ENCODE measurements around the gene TRAF2.
"Not testable (repeated sequence)": the region's sequence is repeated elsewhere in the genome, so short reads cannot be mapped to it uniquely, and the experiment has no call there.

TRAF2 gene

DNA sequence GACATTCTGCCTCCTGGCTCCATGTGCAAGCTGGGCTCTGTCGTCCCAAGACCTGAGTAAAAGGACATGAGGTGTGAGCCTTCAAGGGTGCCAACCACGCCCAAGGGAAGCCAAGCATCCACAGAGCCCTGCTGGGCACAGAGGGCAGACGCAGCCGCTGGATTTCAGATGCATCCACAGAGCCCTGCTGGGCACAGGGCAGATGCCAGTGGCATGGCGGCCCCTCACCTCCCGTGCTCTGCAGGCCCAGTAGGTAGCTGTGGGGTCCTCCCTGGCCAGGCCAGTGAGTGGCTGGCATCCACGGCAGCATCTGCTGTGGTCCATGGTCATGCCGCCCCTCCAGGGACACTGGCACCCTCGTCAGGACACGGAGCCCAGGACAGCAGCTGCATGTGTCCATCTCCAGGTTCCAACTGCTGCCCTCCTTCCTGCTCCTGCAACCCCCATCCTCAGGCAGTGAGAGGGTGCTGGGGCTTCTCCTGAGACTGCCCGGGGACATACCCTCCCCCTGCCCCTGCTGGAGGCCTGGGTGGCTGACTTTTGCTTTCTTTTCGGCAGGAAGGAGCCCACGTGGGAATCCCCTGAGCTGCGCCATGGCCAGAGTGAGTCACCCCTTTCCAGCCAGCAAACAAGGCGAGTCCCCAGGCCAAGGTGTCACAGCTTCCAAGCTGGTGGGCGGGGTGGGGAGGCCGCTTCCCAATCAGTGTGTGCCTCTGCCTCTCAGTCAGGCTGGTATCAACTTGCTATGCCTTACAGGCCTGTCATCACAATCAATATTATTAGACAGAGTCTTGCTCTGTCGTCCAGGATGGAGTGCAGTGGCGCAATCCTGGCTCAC lies 4.0 kb upstream of the TRAF2 start:
- peak; percentile 52 to 90 (median 83) for DNase-seq

DNA sequence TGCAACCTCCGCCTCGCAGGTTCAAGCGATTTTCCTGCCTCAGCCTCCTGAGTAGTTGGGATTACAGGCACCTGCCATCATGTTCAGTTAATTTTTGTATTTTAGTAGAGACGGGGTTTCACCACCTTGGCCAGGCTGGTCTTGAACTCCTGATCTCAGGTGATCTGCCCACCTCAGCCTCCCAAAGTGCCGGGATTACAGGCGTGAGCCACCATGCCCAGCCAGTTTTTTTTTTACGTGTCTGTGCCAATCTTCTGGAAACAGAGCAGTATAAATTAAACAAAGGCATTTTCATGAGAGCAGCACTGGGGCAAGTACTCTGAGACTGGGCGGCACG lies 3.4 kb upstream of the TRAF2 start:
- DNase-seq, result not testable (repeated sequence)

- not testable (repeated sequence) for DNase-seq
These were observed 2.6 kb upstream of the TRAF2 start for GRCh38 chr9:136883670-136884069.

DNA sequence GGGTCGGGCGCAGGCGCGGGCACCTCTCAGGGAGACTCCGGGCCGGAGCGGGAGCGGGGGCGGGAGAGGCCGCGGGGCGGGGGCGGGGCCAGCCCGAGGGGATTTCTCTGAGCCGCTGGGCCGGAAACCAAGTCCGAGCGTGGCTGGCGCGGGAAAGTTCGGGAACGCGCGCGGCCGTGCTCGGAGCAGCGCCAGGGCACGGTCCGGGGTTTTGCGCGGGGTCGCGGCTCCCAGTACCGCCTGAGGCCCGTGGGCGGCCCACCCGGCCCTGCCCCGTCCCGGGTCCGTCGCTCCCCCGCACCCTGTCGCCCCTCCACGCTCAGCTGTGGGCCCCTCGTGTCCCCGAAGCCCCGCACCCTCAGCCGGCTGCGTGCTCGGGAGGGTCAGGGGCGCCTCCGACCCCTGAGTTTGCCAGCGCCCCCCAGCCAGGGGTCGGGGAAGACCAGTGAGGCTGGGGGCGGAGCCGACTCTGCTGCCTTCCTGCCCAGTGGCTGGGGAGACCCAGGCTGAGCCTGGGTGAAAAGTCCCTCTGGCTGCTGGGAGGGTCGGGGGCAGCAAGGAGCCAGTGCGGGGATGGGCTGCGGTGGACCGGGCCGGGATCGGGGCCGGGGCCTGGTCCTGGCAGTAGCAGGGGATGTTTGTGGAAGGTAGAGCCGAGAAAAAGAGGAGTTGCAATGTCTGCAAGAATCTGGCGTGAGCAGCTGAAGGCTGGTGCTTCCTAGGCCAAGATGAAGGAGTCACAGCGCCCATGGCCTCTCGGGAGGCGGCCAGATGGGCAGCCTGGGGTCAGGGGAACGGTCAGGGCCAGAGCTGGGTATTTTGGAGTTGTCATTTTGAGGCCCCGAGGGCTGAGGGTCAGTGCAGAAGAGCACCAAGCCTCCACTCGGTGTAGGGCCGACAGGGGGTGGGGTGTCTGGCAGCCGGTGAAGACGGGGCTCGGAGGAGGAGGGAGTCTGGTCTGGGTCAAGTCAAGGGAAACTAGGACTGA lies 588 bp downstream of the TRAF2 start:
- peak in 3 of 5 experiments; percentile 40 to 75 (median 72) for DNase-seq

DNA sequence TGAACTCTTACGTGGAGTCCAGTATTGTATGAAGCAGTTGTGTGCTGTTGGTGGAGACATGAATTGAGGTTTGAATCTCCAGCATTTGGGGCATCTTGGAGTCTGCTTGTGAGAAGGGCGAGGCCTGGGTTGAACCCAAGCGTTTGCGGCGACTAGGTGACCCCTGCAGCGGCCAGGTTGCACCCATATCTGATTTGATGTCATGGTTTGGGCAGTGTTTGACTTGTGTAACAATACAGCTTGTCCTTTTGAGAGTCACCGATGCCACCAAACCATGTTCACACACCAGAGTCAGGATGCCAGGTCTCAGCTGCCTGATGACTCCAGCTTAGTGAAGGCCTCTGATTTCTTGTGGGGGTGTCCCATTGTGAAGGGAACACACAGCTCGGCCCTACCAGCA lies 2.1 kb downstream of the TRAF2 start:
- DNase-seq, result no peak

- DNase-seq, result no peak
These were observed 3.5 kb downstream of the TRAF2 start for GRCh38 chr9:136889858-136890257.

- no peak for DNase-seq
These were observed 4.3 kb downstream of the TRAF2 start for GRCh38 chr9:136890661-136891060.

- no peak for DNase-seq
These were observed 9.7 kb downstream of the TRAF2 start for GRCh38 chr9:136896027-136896426.

DNA sequence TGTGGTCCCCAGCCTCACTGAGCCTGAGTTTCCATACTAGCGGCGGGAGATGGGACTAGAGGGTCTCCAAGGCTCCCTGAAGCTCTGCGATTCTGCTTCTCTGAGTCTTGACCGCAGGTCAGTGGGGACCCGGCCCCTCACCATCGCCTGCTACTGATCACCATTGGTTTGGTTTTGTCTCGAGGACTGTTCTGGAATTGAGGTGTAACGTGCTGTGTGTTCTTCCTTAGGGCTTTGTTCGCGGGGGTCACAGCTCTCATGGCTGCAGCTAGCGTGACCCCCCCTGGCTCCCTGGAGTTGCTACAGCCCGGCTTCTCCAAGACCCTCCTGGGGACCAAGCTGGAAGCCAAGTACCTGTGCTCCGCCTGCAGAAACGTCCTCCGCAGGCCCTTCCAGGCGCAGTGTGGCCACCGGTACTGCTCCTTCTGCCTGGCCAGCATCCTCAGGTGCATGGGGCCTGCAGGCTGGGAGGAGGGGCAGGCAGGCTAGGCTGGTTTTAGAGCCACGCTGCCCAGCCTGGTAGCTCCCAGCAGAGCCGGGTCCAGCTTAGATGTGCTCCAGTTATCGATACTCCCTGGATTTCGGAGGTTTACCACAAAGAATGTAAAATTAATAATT lies 12.3 kb downstream of the TRAF2 start:
- no peak for DNase-seq

GRCh38 chr9:136899196-136899595 lies 12.9 kb downstream of the TRAF2 start:
- no peak for DNase-seq

GRCh38 chr9:136900556-136900955 lies 14.2 kb downstream of the TRAF2 start:
- DNase-seq, result no peak

DNA sequence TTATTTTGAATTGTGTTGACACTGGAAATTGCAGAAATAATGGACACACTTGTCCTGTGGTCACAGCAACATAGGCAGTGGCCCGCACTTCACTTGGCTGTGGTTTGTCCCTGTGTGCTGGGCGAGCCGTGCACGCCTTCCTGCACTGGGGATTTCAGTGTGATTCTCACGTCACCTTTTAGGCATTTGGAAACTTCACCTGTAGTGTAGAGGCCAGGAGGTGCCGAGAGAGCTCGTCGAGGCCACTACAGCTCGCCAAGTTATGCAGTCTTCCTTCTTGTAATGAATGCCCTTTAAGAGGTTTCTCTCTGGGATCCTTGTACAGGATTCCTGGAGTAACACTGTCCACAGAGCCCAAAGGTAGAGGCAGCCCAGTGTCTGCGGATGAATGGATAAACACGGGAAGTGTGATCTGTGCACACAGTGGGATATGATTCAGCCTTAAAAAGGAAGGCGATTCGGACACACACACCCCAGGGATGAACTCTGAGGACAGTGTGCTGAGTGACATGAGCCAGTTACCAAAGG lies 14.7 kb downstream of the TRAF2 start:
- no peak for DNase-seq

GRCh38 chr9:136901516-136902258 lies 15.4 kb downstream of the TRAF2 start:
- DNase-seq, result peak; percentile 40 to 87 (median 63)

DNA sequence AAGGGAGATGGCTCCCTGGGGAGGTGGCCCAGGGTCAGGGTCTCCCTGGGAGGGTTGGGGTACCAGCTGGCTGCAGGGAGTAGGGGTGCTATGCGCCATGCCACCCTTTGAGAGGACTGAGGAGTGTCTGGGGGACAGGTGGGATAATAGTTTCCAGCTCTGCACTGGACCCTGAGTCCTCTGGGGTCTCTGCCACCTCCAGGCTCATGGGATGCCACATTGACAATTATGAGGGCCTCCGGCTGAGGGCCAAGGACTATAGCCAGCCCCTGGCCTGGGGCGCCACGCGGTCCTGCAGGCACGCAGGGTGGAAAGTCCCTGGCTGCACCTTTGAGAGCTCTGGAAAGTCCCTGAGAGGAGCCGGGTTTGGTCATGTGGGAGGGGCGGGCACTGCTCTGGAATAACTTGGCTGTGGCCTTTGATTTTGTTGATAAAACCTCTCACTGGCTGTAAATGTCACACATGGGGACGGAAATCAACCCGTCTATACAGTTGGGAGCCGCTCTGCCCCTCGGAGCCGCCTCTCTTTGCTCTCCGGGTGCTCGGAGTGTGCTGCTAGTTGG lies 16.0 kb downstream of the TRAF2 start:
- DNase-seq, result peak; percentile 54 to 92 (median 82)

- DNase-seq, result peak in 2 of 5 experiments; percentile 26 to 62
These were observed 16.8 kb downstream of the TRAF2 start for GRCh38 chr9:136903041-136903554.

DNA sequence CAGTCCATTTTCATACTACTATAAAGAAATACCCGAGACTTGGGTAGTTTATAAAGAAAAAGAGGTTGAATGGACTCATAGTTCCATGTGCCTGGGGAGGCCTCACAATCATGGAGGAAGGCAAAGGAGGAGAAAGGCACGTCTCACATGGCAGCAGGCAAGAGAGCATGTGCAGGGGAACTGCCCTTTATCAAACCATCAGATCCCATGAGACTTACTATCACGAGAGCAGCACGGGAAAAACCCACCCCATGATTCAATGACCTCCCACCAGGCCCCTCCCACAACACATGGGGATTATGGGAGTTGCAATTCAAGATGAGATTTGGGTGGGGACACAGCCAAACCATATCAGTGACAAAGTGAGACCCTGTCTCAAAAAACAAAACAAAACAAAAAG lies 19.9 kb downstream of the TRAF2 start:
- DNase-seq, result no peak

DNA sequence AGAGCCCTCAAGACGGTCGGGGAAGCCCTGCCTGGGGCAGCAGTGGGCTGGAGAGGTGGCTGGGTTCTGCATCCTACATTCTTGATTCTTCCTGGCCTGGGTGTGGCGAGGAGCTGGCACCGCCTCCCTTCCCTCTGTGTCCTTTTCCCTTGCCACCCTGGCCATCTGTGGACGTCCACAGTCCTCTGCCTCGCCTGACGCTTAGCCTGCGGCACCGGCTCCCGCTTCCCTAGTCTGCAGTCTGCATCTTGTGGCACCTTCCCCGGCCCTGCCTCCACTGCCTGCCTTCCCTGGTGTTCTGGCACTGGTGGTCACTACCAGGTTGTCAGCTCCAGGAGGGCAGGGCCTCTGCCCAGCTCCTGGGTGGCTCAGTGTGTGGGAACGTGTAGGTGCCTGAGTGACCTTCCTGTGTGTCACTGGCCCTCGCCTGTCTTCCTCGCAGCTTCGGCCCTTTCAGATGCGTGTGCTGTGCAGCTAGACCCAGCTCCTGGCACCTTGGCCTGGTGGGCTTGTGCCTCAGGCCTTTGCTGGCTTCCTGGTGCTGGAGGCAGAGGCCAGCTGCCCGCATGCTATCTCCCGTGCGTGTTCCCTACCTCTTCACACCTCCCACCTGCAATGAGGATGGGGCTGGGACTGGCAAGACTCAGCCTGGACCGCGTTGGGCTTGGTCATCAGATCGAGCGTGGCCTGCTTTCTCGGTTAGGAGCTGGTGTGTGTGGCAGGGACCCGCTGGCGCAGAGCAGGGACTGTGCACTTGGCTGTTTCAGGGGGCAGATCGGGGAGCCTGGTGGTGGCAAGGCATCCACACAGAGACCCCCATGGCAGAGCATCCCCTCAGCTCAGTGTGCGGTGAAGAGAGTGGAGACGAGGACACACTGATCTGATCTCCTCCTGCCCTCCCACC lies 20.9 kb downstream of the TRAF2 start:
- DNase-seq, result no peak

DNA sequence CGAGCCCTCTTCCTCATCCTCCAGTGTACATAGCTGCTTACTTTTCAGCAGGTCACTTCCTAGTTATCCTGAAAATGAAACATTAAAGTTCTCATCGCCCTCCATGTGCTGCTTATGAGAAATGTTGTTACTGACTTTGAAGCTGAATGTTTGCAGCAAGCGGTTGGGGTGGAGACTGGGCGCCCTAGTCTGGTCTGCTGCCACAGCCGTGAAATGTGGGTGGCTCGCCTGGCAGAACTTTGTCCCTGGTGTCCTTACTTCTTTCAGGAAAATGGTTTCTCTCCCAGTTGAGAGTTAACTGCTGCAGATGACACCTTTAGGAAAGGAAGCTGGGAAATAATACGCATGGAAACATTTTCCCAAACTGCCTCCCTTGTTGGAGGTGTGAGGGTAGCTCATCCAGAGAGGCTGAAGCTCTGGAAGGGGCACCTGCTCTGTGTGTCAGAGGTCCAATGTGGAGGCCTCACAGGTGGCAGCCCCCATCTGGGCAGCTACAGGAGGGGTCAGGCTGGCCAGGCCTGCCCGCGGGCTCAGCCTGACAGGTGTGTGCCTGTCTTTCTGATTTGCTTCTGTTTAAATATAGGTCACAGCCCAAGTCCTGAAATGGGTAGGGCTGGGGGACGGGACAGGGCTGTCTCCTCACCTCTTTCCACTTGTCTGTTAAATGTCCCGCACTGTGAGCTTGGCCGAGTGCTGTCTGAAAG lies 24.0 kb downstream of the TRAF2 start:
- DNase-seq, result no peak

GRCh38 chr9:136910901-136911245 lies 24.6 kb downstream of the TRAF2 start:
- DNase-seq, result no peak

Data from T-helper 2 cell (primary cell).